Activated naive CD4-positive, alpha-beta T cell (primary cell): ENCODE data around the gene FBXL5.

Experiments
- DNase-seq, 4 experiments: peaks; one replicate each; lab custom pipeline; 2025; lab: John Stamatoyannopoulos, UW

FBXL5 gene

GRCh38 chr4:15655223-15656037 is at the start of gene FBXL5:
FBXL5 (minus strand) TSS chr4:15655357; CDS start chr4:15655287, 70 bp downstream.
- DNase-seq, result peak; percentile 47 to 82 (median 68)

GRCh38 chr4:15704129-15704528 is 49.0 kb upstream of the FBXL5 start:
- no peak for DNase-seq

GRCh38 chr4:15703439-15703838 is 48.3 kb upstream of the FBXL5 start:
- no peak for DNase-seq

GRCh38 chr4:15702941-15703403 is 47.8 kb upstream of the FBXL5 start, which contains the start of gene BST1:
BST1 (plus strand) TSS chr4:15703065; CDS start chr4:15703145, 80 bp downstream.
- DNase-seq, result peak in 3 of 4 experiments; percentile 13 to 45 (median 22)

GRCh38 chr4:15696866-15697265 is 41.7 kb upstream of the FBXL5 start:
- DNase-seq, result no peak

- no peak for DNase-seq
Measured at GRCh38 chr4:15695729-15696128, 40.6 kb upstream of the FBXL5 start.

GRCh38 chr4:15695240-15695699 is 40.1 kb upstream of the FBXL5 start:
- no peak for DNase-seq

GRCh38 chr4:15694431-15694830 is 39.3 kb upstream of the FBXL5 start:
- no peak for DNase-seq

- no peak for DNase-seq
Measured at GRCh38 chr4:15692602-15693001, 37.4 kb upstream of the FBXL5 start.

GRCh38 chr4:15691346-15692135 is 36.4 kb upstream of the FBXL5 start:
- DNase-seq, result no peak

- DNase-seq, result no peak
Measured at GRCh38 chr4:15690020-15690809, 35.1 kb upstream of the FBXL5 start.

GRCh38 chr4:15689540-15689939 is 34.4 kb upstream of the FBXL5 start:
- no peak for DNase-seq

GRCh38 chr4:15688051-15688450 is 32.9 kb upstream of the FBXL5 start:
- DNase-seq, result no peak

GRCh38 chr4:15684498-15684897 is 29.3 kb upstream of the FBXL5 start:
- no peak for DNase-seq

GRCh38 chr4:15683143-15683495 is 28.0 kb upstream of the FBXL5 start:
- no peak for DNase-seq

GRCh38 chr4:15682242-15683142 is 27.3 kb upstream of the FBXL5 start:
- DNase-seq, result no peak

- peak; percentile 92 to 98 (median 97) for DNase-seq
Measured at GRCh38 chr4:15681372-15682241, 26.4 kb upstream of the FBXL5 start, which contains the start of gene FAM200B. FAM200B (plus strand) TSS chr4:15681827; CDS start chr4:15686978, 5,151 bp downstream.

GRCh38 chr4:15681067-15681371 is 25.9 kb upstream of the FBXL5 start:
- DNase-seq, result no peak

- no peak for DNase-seq
Measured at GRCh38 chr4:15677507-15677988, 22.4 kb upstream of the FBXL5 start.

GRCh38 chr4:15676899-15677298 is 21.7 kb upstream of the FBXL5 start:
- no peak for DNase-seq
